Esophagus squamous epithelium (tissue), 5 donors: ENCODE measurements around the gene MTR. TPM values are rescaled to one million over a fixed set of nuclear protein-coding genes. Genes with fewer than 3 reads are reported as not detected.

Experiments
- DNase-seq: peaks from one replicate; lab custom pipeline; 2025; lab: John Stamatoyannopoulos, UW
- H3K27ac ChIP-seq, 4 donors: fragments of 200-600 bp; sonication (generic); one replicate each; pipeline ENCODE4 v1.5.1; 2016 to 2019; ENCODE audit warnings: mild to moderate bottlenecking in 1 of 4
- H3K27me3 ChIP-seq, 4 donors: fragments of 200-600 bp; sonication (generic); 1 replicate in 3 of 4; 2 replicates in 1 of 4; pipeline versions ENCODE4 v1.5.1 to v1.6.0; 2017 to 2021; ENCODE audit warnings: antibody characterized with exemption in 1 of 4
- H3K36me3 ChIP-seq, 3 donors: fragments of 200-600 bp; sonication (generic); one replicate each; pipeline ENCODE4 v1.5.1; 2016 to 2019
- H3K4me1 ChIP-seq, 3 donors: fragments of 200-600 bp; sonication (generic); one replicate each; pipeline ENCODE4 v1.5.1; 2017 to 2019
- H3K4me3 ChIP-seq, 4 donors: fragments of 200-600 bp; sonication (generic); 1 replicate in 3 of 4; 2 replicates in 1 of 4; pipeline ENCODE4 v1.5.1; 2016 to 2019; ENCODE audit warnings: mild to moderate bottlenecking in 2 of 4, moderate library complexity in 1 of 4
- H3K9me3 ChIP-seq, 3 donors: fragments of 200-600 bp; sonication (generic); one replicate each; pipeline ENCODE4 v1.5.1; 2016 to 2019
- CTCF ChIP-seq, 6 experiments: fragments of 450-650 bp in 4 of 6; fragments of 200-600 bp in 2 of 6; sonication (generic) in 2 of 6; IDR thresholded peaks; one replicate each; pipeline ENCODE4 v1.5.1; 2016 to 2019; ENCODE audit warnings: antibody characterized with exemption in 6 of 6, mild to moderate bottlenecking in 4 of 6, moderate library complexity in 4 of 6
- POLR2A ChIP-seq, 4 donors: fragments of 450-650 bp; IDR thresholded peaks; one replicate each; pipeline ENCODE4 v1.6.1; 2017; ENCODE audit warnings: antibody characterized with exemption in 4 of 4, mild to moderate bottlenecking in 4 of 4, moderate library complexity in 3 of 4
- WGBS, 2 donors: methylation state at CpG; one replicate each; pipeline ENCODE4 v1.1.5; 2018; 5-methylcytosine and 5-hydroxymethylcytosine counted together
- intact Hi-C: fragments of 100-400 bp; cut with DNase I; formaldehyde crosslinking; loops from one replicate; pipeline ENCODE4 v1.15.0; 2022
- total RNA-seq, 4 donors: library from RNA; depleted of rRNA; stranded (reverse); fragments of >200 nt; gene quantifications; one replicate each; pipeline ENCODE4 v1.1.0, GENCODE V29; 2016
- donor health status: DM: yes; HTN: yes; CAD: no.

Gene MTR
- total RNA-seq, 4 donors from 2014 or later, result 5.8 to 21.6 (median 9.1) TPM

GRCh38 chr1:236841341-236841740 is 46.2 kb downstream of the MTR start:
- no peak for TF ChIP-seq CTCF (IDR thresholded peaks at IDR 0.05)
- TF ChIP-seq POLR2A (IDR thresholded peaks at IDR 0.05), result no peak
- Histone ChIP-seq H3K4me1 (no peaks in the 10 kb centered on the region), H3K4me3 (no peak overlapping the region), H3K9me3 (no peaks in the 10 kb centered on the region), H3K27me3 (no peaks in the 10 kb centered on the region), H3K27ac (no peak overlapping the region), H3K36me3 (peaks cover 0 to 74% (median 5%) of the 10 kb centered on the region in 3 donors)
- intact Hi-C loops, result no loop called here
- 97 to 100% methylated on average over 2 of the region's 2 CpGs for WGBS, 2 donors
- DNase-seq, result no peak

- H3K36me3 ChIP-seq, result peaks cover 0 to 72% (median 5%) of the 10 kb centered on the region in 3 donors
- H3K9me3 ChIP-seq, result no peaks in the 10 kb centered on the region
- no peaks in the 10 kb centered on the region for H3K4me1 ChIP-seq
- peak overlapping the region in 1 of 4 donors; percentile 22 for H3K27ac ChIP-seq
- no peak overlapping the region for H3K4me3 ChIP-seq
- TF ChIP-seq CTCF (IDR thresholded peaks at IDR 0.05) (no peak), POLR2A (IDR thresholded peaks at IDR 0.05) (no peak)
- intact Hi-C loops, result no loop called here
- 87% methylated on average over 5 of the region's 5 CpGs for WGBS, 2 donors
- no peak for DNase-seq
- H3K27me3 ChIP-seq, result no peaks in the 10 kb centered on the region
Observed at GRCh38 chr1:236844499-236845271, 49.6 kb downstream of the MTR start.

GRCh38 chr1:236845830-236846229 is 50.7 kb downstream of the MTR start:
- intact Hi-C loops, result no loop called here
- no peak overlapping the region for H3K4me3 ChIP-seq
- no peaks in the 10 kb centered on the region for H3K27me3 ChIP-seq
- TF ChIP-seq POLR2A (IDR thresholded peaks at IDR 0.05) (no peak), CTCF (IDR thresholded peaks at IDR 0.05) (no peak)
- no peak for DNase-seq
- peaks cover 0 to 72% (median 0%) of the 10 kb centered on the region in 3 donors for H3K36me3 ChIP-seq
- no peak overlapping the region for H3K27ac ChIP-seq
- 81% methylated on average over 2 of the region's 2 CpGs for WGBS, 2 donors
- H3K4me1 ChIP-seq, result no peaks in the 10 kb centered on the region
- no peaks in the 10 kb centered on the region for H3K9me3 ChIP-seq

GRCh38 chr1:236848274-236848923 is 53.3 kb downstream of the MTR start:
- no peak overlapping the region for H3K4me3 ChIP-seq
- DNase-seq, result no peak
- no peak for TF ChIP-seq POLR2A (IDR thresholded peaks at IDR 0.05)
- no peak for TF ChIP-seq CTCF (IDR thresholded peaks at IDR 0.05)
- no peaks in the 10 kb centered on the region for H3K9me3 ChIP-seq
- H3K27me3 ChIP-seq, result no peaks in the 10 kb centered on the region
- peaks cover 0 to 75% (median 0%) of the 10 kb centered on the region in 3 donors for H3K36me3 ChIP-seq
- no peak overlapping the region for H3K27ac ChIP-seq
- intact Hi-C loops, result no loop called here
- WGBS, 2 donors, result 86 to 94% methylated on average over 4 of the region's 4 CpGs
- H3K4me1 ChIP-seq, result no peaks in the 10 kb centered on the region
